GM21526 (cell line): ENCODE results near the gene SHE.
"Not testable (repeated sequence)": the region's sequence is repeated elsewhere in the genome, so short reads cannot be mapped to it uniquely, and the experiment has no call there.

ENCODE experiments used
- ATAC-seq: cut with Tn5 transposase; IDR thresholded peaks from one replicate; pipeline ENCODE4 v1.9.1; 2021; ENCODE audit warnings: moderate library complexity; ENCODE audit not compliant: unreplicated experiment, low FRiP score

The SHE gene

GRCh38 chr1:154502066-154502743 is at the start of gene SHE, which contains the start of gene TDRD10:
Gene SHE (minus strand): TSS chr1:154502412. CDS start chr1:154502026, 386 bp downstream.
Gene TDRD10 (plus strand): TSS chr1:154502219. CDS start chr1:154506904, 4,685 bp downstream.
- no peak for ATAC-seq

DNA sequence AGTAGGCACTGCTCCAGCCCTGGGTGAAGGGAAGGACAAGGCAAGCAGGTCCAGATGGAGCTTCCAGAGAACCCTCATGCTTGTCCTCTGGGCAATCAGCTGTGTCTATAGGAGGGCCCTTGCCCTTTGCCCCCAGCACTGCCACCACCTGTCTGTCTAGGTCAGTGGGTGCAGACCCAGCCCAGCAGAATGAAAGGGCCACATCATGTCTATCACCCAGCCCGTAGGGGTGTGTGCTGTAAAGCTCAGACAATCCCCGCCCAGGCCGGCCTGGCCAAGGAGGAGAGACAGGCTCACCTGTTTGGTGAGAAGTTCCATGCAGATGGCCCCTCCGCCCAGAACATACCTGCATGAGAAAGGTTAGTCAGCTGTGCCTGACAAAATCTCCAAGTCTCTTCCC is 49.3 kb upstream of the SHE start:
- no peak for ATAC-seq

GRCh38 chr1:154550657-154551056 is 48.4 kb upstream of the SHE start:
- no peak for ATAC-seq

DNA sequence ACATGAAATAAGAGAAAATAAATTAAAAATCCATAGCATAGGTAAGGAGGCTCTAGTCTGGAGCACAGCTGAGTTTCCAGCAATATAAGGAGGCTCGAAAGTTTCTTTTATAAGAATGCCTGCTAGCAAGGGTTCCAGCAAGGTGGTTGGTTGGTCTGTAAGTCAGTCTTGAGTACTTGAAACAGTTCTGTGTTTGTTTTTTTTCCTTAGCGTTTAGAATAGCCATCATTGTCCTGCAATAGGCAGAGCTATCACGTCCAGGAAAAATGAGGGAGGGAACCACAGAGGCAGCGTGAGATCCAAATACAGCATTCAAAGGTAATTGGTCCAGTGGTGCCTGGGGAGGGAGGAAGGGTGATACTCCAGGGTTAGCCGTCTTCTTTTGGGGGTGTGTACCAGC is 47.9 kb upstream of the SHE start:
- no peak for ATAC-seq

- no peak for ATAC-seq
Observed at GRCh38 chr1:154549202-154549770, 47.1 kb upstream of the SHE start.

DNA sequence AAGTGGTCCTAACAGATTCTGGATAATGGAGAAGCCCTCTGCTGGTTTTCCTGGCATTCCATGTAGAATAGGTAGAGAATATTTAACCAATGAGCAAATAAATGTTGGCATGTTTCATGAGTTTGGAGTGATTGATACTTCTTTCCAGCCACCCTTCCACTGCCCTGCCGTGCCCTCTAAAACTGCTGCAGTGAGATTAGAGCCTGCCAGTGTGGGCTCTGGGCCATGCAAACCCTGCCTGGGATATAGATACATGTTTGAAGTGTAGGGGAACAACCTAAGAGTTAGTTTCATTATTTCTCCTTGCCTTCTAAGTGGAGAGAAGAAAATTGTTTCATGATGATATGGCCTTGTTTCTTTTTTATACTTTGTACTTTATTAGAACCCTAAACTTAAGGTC is 45.8 kb upstream of the SHE start:
- ATAC-seq = no peak

GRCh38 chr1:154547105-154547732 is 45.0 kb upstream of the SHE start:
- ATAC-seq = no peak

GRCh38 chr1:154546264-154547063 is 44.3 kb upstream of the SHE start:
- no peak for ATAC-seq

DNA sequence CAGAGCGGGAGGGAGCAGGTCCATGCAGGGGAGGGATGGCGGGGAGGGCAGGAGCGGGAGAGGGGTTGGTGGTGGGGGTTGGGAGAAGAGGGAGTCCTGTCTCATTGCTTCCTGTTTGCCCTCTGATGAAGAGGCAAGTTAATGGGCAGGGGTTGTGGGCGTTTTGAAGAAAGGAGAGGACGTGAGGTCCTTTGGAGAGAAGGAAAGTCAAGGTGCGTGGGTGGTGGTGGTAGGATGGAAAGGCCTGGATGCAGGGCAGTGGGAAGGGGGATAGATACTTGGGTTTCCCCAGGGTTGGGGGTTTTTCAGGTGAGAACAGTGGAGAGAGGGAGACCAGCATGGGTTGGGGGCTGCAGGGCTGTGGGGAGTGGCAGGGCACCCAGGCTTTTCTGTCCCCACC is 39.0 kb upstream of the SHE start:
- ATAC-seq = no peak

DNA sequence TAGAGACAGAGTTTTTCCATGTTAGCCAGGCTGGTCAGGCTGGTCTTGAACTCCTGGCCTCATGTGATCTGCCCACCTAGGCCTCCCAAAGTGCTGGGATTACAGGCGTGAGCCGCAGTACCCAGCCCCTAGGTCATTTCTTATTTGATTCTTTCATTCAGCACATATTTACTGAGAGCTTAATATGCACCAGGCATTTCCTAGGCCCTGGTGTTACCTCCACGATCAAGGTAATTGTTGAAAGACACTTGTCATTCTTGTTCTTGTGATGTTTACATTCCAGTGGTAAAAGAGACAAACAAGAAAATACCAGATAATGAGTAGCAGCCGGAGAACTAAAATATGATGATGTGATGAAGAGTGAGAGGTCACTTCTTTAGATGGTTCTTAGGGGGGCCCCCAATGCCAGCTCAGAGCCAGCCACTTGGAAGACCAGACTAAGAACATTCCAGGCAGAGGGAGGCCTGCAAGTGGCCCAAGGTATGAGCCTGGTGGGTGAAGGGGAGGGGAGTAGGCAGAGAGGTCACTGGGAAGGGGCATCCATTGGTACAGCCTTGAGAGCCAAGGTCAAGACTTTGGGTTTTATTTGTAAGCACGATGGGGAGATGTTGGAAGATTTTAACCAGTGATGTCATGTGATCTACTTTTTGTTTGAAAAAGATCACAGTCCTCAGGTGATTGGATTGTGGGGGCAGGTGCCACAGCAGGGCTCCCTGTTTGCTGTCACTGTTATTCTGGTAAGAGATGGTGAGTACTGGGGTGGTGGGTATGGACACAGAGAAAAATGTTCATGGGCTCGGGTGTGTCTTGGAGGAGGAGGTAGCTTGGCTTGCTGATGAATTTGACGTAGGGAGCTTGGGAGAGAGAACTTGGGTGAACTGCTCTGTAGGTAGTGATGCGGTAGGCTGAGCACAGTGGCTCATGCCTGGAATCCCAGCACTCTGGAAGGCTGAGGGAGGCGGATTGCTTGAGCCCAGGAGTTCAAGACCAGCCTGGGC is 37.6 kb upstream of the SHE start:
- no peak for ATAC-seq

DNA sequence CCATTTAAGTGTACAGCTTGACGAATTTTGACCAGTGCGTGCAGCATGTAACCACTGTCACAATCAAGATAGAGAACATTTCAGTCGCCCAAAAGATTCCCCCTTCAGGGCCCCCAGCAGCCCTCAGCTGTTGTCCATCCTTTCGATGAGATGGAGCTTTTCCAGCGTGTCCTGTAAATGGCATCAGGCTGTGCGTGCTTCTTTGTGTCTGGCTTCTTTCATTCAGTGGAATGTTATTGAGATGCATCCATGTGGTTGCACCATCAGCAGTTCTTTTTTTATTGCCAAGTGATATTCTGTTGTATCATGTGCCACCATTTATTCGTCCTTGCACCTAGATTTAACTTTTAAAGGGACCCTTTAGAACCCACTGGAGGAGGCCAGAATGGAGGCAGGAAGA is 34.4 kb upstream of the SHE start:
- no peak for ATAC-seq

GRCh38 chr1:154533952-154534844 is 32.0 kb upstream of the SHE start:
- ATAC-seq = no peak

DNA sequence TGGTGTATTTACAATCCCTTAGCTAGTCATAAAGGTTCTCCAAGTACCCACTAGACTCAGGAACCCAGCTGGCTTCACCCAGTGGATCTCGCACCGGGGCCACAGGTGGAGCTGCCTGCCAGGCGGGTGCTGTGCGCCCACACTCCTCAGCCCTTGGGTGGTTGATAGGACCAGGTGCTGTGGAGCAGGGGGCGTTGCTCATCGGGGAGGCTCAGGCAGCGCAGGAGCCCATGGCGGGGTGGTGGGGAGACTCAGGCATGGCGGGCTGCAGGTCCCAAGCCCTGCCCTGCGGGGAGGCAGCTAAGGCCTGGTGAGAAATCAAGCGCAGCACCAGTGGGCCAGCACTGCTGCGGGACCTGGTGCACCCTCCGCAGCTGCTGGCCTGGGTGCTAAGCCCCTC is 29.7 kb upstream of the SHE start:
- not testable (repeated sequence) for ATAC-seq

- ATAC-seq = no peak
Observed at GRCh38 chr1:154529308-154529707, 27.1 kb upstream of the SHE start.

GRCh38 chr1:154527192-154527591 is 25.0 kb upstream of the SHE start:
- ATAC-seq = no peak

GRCh38 chr1:154524881-154525280 is 22.7 kb upstream of the SHE start:
- no peak for ATAC-seq

DNA sequence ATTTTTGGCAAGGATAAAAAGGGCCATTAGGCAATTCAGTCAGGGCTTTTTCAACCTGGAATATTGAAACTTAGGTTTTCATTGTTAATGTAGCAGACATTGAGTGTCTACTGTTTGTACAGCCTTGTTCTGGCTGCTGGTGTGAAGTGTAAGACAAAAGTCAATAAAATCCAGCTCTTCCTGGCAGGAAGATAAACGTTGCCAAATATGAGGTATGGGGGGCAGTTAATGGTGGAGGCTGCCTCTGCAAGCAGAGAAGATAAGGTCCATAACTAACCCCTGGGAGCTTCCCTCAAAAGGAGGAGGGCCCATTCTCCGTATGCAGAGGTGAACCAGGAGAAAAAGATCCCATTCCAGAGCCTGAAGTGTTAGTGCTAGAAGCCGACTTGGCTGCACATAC is 19.5 kb upstream of the SHE start:
- ATAC-seq = no peak

DNA sequence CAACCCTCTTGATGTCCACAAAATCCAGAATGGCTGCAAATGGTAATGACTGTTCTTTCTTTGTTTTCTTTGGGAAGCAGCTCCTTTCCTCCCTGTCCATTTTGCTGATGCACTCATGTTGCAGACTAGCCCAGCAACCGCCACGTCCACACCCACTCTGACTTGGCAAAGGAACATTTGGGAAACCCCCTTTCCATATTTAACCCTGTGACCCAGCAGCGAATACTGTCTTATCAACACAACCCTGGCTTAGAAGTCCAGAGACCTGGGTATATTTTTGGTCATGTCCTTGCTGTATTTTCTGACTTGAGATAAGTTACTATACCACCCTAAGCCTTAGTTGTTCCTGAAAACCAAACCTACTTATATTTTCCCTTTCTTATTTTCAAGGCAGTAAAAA is 18.1 kb upstream of the SHE start:
- ATAC-seq = no peak

GRCh38 chr1:154519591-154519991 is 17.4 kb upstream of the SHE start:
- no peak for ATAC-seq
